Stimulated activated CD8-positive, alpha-beta memory T cell treated with anti-CD3 and anti-CD28 coated beads, Interleukin-15, amount 100 ng/mL, for 24 hours (primary cell): ENCODE results near the gene CPED1.
"Not testable (repeated sequence)": the region's sequence is repeated elsewhere in the genome, so short reads cannot be mapped to it uniquely, and the experiment has no call there.

Source experiments
- DNase-seq: peaks from one replicate; pipeline ENCODE4 v3.0.0-alpha.2; 2020; ENCODE audit warnings: low read depth

Gene CPED1

DNA sequence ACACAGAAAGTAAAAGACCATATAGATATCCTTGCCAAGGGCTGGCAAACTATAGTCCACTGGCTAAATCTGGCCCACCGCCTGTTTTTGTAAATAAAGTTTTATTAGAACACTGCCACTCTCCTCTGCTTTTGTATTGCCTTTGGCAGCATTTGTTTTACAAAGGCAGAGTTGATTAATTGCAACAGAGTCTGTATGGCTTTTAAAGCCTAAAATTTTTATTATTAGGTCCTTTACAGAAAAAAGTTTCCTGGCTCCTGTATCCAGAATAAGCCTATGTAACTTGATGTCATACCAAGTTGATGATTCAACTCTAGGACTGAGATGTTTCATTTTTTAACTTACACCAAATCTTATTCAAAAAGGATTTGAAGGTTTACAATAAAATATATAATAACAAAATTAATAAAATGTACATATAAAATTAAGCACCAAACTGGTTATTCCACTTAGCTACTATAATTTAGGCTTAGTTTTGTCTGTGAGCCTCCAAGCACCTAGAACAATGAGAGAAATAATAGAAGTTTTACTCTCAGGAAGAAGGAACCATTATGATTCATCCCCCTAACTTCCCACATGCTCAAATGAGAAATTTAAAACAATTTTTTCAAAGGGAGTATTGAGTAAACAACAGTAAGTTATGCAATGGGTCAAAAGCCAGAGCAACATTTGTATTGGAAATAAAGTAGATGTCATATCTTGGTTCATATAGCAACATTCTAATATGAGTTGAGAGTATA is 31.9 kb downstream of the CPED1 start:
- DNase-seq, result no peak

DNA sequence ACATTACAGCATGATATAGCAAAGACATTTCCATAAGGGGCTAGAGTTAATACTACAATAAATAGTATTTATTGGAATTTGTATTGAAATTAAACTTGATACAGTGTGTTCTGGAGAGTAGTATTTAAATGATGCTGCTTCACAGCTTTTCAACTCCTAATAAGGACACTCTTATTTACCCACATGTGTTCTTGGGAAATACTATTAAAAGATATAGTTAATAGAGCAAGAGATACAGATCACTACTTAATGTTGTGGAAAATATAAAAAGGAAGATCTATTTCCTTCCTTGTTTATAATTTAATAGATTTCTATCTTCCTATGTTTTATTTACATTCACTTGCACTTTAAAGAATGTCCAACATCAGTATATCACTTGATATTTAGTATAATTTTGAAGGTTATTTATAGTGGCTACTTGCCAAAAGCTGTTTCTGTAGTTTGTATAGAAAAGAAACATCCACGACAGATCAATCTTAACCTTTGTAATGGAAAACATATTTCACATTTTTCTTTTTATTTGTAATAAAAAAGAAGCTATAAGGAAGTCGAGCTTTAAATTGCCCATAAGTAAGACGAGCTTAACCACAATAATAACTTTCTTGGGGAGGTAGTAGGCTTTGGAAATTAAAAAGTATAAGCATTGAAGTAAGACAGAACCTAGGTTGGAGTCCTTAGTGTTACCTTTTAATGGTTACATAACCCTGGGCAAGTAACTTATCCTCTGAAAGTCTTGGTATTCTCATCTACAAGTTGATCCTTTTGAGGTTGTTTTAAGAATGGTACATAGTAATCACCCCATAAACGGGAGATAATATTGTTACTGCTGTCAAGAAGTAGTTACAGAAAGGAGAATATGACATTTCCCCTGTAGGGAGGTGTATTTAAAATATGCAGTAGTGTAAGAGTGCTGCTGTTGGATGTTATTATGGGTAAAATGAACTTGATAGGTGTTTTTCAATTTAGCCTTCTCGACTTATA is 32.8 kb downstream of the CPED1 start:
- no peak for DNase-seq

DNA sequence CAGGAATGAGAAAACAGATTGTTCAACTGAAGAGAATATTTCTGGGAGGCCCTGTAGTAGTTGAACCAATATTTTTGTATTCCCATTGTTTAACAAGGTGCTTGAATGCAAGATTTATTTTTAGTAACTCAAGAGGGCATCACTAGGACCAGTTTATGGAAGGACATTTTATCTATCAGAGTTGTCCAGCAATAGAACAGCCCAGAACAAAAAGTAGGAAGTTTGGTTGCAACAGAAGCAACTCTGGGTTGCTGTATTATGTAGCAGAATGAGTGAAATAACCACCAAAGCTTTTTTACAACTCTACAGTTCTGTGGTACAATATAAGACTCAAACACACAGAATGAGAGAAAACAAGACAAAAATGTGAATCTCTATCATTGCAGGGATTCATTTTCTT is 34.7 kb downstream of the CPED1 start:
- DNase-seq, result no peak

DNA sequence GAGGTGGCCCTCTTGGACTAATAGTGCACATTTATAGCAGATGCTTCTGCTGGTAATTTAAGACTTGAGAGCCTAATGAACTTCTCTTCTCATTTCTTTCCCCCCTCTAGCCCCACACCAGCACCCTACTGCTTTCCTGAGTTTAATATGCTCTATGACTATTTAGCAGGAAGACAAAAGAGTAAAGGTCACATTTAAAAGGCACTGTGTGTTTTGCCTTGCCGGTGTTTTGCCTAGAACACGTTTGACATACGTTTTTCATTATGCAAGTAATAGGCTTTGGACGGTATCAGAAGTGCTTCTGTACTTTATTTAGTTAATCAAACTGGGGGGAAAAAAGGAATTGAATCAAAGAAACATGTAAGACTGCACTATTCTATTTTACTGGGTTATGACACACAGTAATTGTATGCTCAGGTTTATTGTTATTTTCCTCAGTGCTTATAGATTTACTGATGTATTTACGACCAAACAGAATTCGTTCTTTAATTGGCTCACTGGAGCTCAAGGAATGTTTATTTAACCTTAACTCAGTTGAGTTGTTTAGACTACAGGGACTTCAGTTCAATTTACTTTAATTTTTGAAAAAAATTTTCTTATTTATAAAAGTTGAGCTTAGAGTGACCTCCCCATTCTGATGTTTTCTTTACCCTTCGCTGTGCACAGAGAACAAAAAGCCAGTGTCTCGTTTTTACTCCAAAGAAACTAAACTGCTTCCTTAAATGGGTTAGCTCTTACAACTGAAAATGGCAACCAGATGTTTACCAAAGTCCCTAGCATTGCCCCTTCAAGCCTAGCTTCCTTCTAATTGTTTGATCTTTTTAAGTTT is 35.4 kb downstream of the CPED1 start:
- no peak for DNase-seq

DNA sequence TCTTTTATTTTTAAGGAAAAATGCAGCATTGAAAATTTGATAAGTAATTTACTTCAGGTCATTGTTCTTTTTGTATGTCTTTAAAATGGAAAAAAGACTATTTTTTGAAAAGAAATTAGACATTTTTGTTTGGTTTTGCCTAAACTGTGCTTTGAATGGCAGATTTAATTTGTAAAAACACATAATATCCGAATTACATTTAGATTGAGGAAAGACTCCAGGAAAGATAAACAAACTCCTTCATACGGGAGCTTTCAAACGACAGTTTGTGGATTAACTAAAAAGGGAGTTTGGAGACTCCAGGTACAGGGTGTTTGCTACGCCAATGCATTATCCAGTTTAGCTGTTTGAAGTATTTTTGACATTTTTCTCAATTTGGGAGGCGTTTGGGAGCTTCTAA is 36.1 kb downstream of the CPED1 start:
- no peak for DNase-seq

DNA sequence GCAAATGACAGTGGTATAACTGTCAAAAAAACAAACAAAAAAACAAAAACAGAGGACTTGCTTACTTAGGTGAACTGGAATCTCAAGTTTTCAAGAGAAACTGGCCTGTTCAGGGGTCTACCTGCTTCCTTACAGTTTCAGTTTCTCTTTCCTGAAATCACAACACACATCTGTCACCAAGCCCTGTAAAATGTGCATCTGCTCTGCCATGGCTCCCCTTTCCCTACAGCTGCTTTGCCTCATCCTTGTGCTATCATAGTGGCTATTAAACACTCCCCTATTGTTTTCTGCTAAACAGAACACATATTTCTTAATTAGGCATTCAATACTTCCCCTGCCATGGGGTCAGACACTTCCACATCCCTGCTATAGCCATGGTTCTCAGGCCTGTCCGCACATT is 37.6 kb downstream of the CPED1 start:
- DNase-seq, result no peak

DNA sequence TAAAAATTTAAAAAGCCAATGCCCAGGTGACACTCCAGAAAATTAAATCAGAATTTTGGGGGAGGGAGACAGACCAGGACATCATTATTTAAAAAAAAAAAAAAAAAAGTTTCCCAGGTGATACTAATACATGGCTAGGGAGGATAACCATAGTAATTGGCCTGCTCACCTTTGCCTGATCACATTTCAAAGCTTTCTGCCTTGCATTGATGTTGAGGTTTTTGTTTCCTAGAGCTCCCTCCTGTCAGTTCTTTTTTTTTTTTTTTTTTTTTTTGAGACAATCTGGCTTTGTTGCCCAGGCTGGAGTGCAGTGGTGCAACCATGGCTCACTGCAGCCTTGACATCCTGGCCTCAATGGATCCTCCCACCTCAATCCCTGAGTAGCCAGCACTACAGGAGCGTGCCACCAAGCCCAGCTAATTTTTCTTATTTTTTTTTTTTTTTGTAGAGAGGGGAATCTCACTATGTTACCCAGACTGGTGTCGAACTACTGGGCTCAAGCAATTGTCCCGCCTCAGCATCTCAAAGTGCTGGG is 38.1 kb downstream of the CPED1 start:
- no peak for DNase-seq

DNA sequence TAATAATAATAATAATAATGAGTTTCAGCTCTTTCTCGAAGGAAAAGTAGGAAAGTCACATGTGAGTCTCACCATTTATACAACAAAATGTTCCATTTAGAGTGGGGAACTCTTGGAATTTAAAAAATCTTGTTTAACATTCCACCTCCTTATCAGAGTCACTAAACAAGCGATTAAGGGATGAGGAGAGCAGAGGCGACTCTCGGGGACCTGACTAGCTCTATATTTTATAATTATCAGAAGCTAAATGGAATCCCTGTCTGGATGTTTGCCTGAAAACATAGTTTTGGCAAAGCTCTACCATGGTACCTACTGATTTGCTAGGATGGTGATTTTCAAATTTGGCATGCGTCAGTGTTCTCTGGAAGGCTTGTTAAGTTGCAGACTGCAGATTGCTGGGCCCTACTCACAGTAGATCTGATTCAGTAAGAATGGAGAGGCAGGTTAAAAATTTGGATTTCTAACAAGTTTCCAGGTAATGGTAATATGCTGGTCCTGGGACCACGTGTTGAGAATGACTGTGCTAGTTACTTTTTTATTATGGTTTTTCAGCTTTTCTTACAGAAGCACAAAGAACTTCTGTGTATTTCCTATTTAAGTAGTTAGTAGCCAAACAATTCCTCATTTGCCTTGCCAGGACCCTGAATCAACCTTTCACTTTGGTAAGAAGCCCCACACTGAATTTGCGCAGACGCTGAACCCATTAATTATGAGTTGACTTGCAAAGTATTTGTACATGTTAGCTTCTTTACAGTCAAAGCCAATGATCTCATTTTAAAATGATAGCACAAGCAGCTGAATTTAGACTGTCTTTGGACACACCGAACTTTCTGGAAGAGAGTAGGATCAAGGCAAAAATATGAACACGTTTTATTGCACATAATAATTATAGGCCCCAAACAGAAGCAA is 39.5 kb downstream of the CPED1 start:
- DNase-seq, result no peak

DNA sequence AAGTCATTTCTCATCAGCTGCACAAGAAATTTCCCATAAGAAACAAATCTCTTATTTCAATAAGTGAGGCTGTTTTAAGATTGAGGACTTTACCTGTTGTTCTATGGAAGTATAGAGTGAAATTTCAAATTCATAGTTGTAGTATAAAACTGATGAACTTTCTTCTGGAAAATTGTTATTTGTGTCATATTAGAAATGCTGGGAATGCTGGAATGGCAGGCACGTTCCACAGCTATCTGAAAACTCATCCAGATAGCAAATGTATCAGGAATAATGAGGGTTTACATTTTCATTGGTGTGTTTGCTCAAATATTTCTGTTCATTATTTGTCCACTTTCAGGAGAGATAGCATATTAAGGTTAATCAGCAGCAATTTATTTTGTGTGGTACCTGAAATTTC is 40.8 kb downstream of the CPED1 start:
- no peak for DNase-seq

DNA sequence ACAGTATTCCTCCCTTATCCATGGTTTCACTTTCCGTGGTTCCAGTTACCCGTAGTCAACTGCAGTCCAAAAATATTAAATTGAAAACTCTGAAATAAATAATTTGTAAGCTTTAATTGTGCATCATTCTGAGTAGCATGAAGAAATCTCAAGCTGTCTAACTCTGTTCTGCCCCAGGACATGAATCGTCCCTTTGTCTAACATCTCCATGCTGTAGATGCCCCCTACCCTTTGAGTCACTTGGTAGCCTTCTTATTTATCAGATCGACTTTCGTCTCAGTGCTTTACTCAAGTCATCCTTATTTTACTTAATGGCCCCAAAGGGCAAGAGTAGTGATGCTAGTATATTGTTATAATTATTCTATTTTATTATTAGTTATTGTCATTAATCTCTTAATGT is 41.8 kb downstream of the CPED1 start:
- no peak for DNase-seq

DNA sequence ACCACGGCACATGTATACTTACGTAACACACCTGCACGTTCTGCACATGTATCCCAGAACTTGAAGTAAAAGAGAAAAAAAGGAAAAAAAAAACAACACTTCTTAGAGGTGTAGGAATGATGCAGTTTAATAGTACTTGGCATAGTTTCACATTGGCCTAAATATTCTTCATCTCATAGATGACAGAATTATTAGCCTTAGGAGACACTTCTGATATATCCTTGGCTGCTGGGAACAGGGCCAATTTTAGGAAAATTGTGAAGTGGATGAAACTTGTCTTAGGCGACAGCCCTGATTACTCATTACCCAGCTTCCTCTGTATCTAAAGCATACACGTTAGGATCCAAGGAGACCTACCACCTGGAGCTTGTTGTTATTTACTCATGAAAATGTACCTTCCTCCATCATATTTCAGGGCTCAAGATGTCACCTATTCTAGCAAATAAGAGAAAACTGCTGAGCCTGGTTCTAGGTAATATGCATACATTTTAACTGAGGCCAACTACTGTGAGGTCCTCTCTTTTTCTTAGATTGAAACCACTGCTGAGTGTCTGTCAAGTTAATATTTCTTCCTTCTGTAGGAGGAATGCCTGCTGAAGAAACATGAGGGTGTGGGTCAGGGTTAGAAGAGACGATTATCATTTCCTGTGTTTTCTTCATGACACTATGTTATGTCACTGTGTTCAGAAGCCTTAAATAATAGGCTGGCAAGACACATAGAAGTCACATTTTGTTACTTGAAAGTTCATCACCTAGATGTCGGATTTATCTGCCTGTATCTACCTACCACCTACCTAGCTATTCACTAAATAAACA is 44.3 kb downstream of the CPED1 start:
- DNase-seq, result no peak

DNA sequence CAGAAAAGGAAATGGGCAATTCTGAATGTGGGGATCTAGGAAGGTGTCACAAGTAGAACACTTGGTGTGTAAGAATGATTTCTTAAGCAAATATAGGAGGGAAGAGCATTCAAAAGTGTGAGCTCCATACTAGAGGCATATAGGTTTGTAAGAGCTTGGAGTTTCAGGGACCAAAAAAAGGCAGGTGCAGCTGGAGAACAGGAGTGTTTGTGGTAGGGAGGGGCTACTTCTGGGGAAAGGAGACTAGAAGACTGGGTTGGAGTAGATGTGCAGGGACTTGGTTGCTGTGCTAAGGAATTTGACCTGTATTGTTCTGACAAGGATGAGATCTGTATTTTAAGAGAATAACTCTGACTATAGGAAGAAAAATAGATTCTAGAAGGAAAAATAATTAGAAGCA is 46.4 kb downstream of the CPED1 start:
- no peak for DNase-seq

DNA sequence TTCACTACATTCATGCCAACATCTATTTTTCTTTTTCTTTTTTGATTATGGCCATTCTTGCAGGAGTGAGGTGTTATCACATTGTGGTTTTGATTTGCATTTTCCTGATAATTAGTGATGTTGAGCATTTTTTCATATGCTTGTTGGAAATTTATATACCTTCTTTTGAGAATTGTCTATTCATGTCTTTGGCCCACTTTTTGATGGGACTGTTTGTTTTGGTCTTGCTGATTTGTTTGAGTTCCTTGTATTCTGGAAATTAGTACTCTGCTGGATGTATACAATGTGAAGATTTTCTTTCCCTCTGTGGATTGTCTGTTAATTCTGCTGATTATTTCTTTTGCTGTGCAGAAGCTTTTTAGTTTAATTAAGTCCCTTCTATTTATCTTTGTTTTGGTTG is 48.3 kb downstream of the CPED1 start:
- not testable (repeated sequence) for DNase-seq

DNA sequence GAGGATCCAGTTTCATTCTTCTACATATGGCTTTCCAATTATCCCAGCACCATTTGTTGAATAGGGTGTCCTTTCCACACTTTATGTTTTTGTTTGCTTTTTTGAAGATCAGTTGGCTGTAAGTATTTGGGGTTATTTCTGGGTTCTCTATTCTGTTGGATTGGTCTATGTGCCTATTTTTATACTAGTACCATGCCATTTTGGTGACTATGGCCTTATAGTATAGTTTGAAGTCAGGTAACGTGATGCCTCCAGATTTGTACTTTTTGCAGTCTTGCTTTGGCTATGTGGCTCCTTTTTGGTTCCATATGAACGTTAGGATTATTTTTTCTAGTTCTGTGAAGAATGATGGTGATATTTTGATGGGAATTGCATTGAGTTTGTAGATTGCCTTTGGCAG is 48.8 kb downstream of the CPED1 start:
- not testable (repeated sequence) for DNase-seq

DNA sequence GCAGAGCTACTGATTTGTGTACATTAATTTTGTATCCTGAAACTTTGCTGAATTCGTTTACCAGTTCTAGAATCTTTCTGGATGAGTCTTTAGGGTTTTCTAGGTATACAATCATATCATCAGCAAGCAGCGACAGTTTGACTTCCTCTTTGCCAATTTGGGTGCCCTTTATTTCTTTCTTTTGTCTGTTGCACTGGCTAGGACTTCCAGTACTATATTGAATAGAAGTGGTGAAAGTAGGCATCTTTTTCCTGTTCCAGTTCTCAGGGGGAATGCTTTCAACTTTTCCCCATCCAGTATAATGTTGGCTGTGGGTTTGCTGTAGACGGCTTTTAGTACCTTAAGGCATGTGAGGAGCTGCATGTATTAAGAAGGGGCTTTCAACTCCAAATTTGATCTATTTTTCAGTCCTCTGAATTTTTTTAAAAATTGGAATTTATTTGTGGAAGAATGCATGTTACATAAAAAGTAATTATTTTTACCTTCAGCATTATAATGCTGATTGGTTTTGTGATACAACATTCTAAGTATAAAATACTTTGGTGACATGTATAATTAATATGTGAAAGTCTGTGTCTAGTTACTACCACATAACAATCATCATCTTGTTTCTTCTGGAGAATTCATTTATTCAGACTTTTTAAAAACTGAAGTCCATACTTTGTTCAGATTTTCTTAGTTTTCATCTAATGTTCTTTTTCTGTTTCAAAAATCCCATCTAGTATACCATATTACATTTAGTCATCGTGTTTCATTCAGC is 49.6 kb downstream of the CPED1 start:
- no peak for DNase-seq

DNA sequence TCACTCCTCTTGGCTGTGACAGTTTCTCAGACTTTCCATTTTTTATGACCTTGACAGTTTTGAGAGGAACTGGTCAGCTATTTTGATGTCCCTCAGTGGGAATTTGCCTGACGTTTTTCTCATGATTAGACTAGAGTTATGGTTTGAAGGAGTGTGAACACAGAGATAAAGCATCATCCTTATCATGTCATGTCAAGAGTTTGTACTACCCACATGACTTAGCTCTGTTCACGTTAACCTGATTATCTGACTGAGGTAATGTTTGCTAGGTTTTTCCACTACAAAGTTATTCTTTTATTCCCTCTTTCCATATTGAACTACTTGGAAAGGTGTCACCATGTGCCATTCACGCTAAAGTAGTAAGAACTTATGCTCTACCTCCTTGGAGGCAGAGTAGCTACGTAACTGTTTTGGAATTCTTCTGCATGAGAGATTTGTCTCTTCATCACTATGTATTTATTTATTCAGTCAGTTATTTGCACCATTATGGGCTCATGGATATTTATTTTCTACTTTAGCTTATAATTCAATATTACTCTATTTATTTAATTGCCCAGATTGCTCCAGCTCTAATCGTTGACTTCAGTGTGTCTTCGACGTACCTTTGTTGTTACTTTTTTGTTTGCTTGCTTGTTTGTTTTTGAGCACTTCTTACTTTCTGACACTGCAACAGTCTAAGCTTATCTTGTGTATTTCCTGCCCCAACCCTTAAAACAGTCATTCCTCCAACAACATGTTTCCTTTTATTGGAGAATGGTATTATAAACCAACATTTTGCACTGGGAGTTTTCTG is 50.4 kb downstream of the CPED1 start:
- no peak for DNase-seq

DNA sequence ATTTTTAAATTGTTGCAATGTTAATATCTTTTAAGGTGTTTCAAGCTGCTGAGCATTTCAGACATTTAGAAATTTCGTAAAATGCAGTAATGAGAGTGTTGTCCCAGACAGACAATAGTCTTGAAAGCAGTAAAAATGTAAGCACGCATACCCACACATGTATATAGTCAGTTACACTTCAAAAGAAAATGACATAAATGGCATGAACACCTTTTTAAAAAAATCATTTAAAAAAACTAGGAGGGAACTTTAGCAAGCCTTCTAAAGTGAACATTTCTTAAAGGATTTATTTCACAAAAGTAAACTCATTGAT is 51.0 kb downstream of the CPED1 start:
- no peak for DNase-seq

DNA sequence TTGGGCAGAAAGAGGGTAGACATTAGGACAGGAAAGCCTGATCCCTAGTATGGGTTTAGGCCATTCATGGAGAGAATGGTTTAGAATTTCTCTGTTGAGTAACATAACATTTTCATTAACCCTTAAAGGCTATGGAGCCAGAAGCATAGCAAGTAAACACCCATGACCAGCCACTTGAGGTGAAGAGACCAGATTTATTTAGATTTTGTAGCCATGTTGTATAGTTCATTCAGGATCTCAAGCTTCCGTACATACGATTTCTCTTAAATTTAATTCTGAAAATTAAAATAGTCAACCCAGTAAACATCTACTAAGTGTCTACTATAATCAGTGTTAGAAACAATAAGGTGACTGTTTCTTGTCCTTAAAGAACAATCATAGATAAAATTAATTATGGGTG is 51.5 kb downstream of the CPED1 start:
- no peak for DNase-seq
